ENCODE results near the gene HRH4.

HRH4 gene

GRCh38 chr18:24460388-24460787, at the start of gene HRH4:
TSS of gene HRH4 (plus strand) at chr18:24460637. CDS start at chr18:24460729, 92 bp downstream.
- no peak for FAIRE-seq

GRCh38 chr18:24413148-24413547, 47.3 kb upstream of the HRH4 start:
- FAIRE-seq = no peak

- FAIRE-seq = no peak
Observed at GRCh38 chr18:24414349-24415003, 46.0 kb upstream of the HRH4 start.

GRCh38 chr18:24417480-24417879, 43.0 kb upstream of the HRH4 start:
- no peak for FAIRE-seq

- FAIRE-seq = no peak
Observed at GRCh38 chr18:24420551-24420950, 39.9 kb upstream of the HRH4 start.

GRCh38 chr18:24421831-24422230, 38.6 kb upstream of the HRH4 start:
- FAIRE-seq = no peak

- no peak for FAIRE-seq
Observed at GRCh38 chr18:24426073-24426397, 34.4 kb upstream of the HRH4 start.

- no peak for FAIRE-seq
Observed at GRCh38 chr18:24426398-24427294, 33.8 kb upstream of the HRH4 start, which contains the start of gene IMPACT. TSS of gene IMPACT (plus strand) at chr18:24426670. CDS start at chr18:24426757, 87 bp downstream.

GRCh38 chr18:24427484-24427883, 33.0 kb upstream of the HRH4 start:
- no peak for FAIRE-seq

GRCh38 chr18:24428709-24429108, 31.7 kb upstream of the HRH4 start:
- no peak for FAIRE-seq

GRCh38 chr18:24429188-24429587, 31.2 kb upstream of the HRH4 start:
- FAIRE-seq = no peak

- FAIRE-seq = no peak
Observed at GRCh38 chr18:24432618-24433017, 27.8 kb upstream of the HRH4 start.

- no peak for FAIRE-seq
Observed at GRCh38 chr18:24436939-24437338, 23.5 kb upstream of the HRH4 start.

- no peak for FAIRE-seq
Observed at GRCh38 chr18:24443870-24444269, 16.6 kb upstream of the HRH4 start.

- no peak for FAIRE-seq
Observed at GRCh38 chr18:24446453-24446852, 14.0 kb upstream of the HRH4 start.

GRCh38 chr18:24446953-24447538, 13.4 kb upstream of the HRH4 start:
- no peak for FAIRE-seq

GRCh38 chr18:24447961-24448360, 12.5 kb upstream of the HRH4 start:
- FAIRE-seq = no peak

GRCh38 chr18:24456549-24456948, 3.9 kb upstream of the HRH4 start:
- FAIRE-seq = no peak

- no peak for FAIRE-seq
Observed at GRCh38 chr18:24459772-24460171, 665 bp upstream of the HRH4 start.

- no peak for FAIRE-seq
Observed at GRCh38 chr18:24461996-24462395, 1.6 kb downstream of the HRH4 start.

GRCh38 chr18:24462838-24463775, 2.7 kb downstream of the HRH4 start:
- no peak for FAIRE-seq

- no peak for FAIRE-seq
Observed at GRCh38 chr18:24465486-24465885, 5.0 kb downstream of the HRH4 start.

- no peak for FAIRE-seq
Observed at GRCh38 chr18:24466771-24467170, 6.3 kb downstream of the HRH4 start.
